CD4-positive, alpha-beta T cell treated with Interleukin-6 at 100 ng/mL for 8 hours (primary cell): Measurements from ENCODE around the gene SKA1.
"Not testable (repeated sequence)": the region's sequence is repeated elsewhere in the genome, so short reads cannot be mapped to it uniquely, and the experiment has no call there.

ENCODE experiments used
- DNase-seq: peaks from one replicate; pipeline ENCODE4 v3.0.0-alpha.2; 2020; ENCODE audit warnings: mixed read lengths, low spot score

The SKA1 gene

DNA sequence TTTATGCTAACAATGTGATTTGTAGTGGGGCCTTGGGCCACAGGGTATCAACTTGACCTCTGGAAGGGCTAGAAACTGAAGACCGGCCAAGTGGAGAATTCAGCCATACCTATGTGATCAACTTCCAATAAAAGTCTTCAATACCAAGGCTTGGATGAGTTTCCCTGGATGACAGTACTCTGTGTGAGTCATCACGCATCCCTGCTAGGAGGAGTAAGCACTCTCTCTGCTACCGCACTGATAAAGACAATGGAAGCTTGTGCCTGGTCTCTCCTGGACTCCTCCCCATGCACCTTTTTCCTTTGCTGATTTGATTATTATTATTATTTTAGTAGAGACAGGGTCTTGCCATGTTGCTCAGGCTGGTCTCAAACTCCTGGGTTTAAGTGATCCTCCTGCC, 58.1 kb downstream of the SKA1 start:
- DNase-seq, result no peak

DNA sequence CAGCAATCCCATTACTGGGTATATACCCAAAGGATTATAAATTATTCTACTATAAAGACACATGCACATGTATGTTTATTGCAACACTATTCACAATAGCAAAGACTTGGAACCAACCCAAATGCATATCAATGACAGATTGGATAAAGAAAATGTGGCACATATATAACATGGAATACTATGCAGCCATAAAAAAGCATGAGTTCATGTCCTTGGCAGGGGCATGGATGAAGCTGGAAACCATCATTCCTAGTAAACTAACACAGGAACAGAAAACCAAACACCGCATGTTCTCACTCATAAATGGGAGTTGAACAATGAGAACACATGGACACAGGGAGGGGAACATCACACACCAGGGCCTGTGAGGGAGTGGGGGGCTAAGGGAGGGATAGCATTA, 61.9 kb downstream of the SKA1 start:
- not testable (repeated sequence) for DNase-seq

DNA sequence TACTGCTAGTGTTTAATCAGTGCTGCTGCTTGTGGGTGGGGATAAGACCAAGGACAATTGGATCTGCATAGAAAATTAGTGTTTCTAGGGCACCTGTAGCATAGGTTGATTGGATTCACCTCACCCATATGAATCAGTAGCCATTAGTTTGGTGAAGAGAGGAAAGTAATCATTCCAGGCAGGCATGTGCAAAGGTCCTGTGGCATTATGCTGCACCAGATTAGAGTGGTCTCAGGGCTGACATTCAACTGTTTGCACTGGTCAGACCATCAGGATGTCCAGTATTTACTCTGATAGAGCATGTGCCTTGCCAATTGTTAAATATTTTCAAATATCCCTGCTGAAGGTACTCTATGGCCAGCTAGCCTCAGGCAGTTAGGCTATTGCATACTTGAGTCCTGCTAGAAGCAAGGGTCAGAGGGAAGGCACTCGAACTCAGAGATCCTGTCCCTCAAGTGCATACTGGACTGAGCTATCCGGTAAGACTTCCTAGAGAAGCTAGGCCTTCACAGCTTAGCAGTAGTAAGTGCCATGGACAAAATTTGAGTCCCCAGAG, 64.7 kb downstream of the SKA1 start:
- DNase-seq, result no peak

GRCh38 chr18:50441016-50441415, 66.2 kb downstream of the SKA1 start:
- no peak for DNase-seq

- DNase-seq, result no peak
Measured at GRCh38 chr18:50441501-50441900, 66.7 kb downstream of the SKA1 start.
